B cell (primary cell): ENCODE measurements around the gene EPB41.

Experiments used
- EZH2 ChIP-seq: IDR thresholded peaks from 2 replicates; pipeline ENCODE4 v1.6.1; 2012; ENCODE audit warnings: borderline replicate concordance, low read depth, mild to moderate bottlenecking, moderate library complexity, low read length; ENCODE audit not compliant: insufficient read depth, poor library complexity, severe bottlenecking
- TF ChIP-seq, protein P1 (sequence below): fragments of 200-600 bp; IDR thresholded peaks from one replicate; pipeline ENCODE4 v1.8.0; 2022; ENCODE audit warnings: antibody characterized with exemption, mild to moderate bottlenecking

DNA sequence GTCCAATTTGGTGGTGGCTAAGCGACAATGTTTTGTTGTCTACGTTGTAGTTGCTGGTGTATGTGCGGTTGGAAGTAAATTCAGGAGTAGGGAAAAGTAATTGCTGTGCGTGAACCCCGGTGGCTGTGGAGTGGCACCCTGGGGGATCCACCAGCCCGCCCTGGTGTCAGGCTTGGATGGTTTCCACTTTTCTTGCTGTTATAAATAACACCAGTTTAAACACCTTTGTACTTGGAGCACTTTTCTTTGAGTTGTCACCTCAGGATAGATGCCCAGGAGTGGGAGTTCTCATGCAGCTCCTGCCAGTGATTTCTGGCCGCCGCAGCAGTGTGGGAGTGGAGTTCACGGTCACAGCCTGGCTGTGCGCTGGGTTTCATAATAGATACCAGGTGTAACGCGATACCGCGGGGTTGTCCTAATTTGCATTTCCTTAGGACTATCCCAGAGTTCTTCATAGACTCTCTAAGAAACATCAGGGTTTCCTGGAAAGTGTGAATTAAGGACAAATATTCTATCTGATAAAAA, 222.1 kb downstream of the EPB41 start:
- TF ChIP-seq EZH2 = no peak
- TF ChIP-seq, protein P1, sequence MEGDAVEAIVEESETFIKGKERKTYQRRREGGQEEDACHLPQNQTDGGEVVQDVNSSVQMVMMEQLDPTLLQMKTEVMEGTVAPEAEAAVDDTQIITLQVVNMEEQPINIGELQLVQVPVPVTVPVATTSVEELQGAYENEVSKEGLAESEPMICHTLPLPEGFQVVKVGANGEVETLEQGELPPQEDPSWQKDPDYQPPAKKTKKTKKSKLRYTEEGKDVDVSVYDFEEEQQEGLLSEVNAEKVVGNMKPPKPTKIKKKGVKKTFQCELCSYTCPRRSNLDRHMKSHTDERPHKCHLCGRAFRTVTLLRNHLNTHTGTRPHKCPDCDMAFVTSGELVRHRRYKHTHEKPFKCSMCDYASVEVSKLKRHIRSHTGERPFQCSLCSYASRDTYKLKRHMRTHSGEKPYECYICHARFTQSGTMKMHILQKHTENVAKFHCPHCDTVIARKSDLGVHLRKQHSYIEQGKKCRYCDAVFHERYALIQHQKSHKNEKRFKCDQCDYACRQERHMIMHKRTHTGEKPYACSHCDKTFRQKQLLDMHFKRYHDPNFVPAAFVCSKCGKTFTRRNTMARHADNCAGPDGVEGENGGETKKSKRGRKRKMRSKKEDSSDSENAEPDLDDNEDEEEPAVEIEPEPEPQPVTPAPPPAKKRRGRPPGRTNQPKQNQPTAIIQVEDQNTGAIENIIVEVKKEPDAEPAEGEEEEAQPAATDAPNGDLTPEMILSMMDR = no peak
